NCI-H748 treated with DMSO at 0.1 percent for 48 hours (cell line): ENCODE measurements around the gene CENPC.
"Not testable (repeated sequence)": the region's sequence is repeated elsewhere in the genome, so short reads cannot be mapped to it uniquely, and the experiment has no call there.

Source experiments
- DNase-seq: peaks from one replicate; lab custom pipeline; 2025; lab: John Stamatoyannopoulos, UW

CENPC gene

DNA sequence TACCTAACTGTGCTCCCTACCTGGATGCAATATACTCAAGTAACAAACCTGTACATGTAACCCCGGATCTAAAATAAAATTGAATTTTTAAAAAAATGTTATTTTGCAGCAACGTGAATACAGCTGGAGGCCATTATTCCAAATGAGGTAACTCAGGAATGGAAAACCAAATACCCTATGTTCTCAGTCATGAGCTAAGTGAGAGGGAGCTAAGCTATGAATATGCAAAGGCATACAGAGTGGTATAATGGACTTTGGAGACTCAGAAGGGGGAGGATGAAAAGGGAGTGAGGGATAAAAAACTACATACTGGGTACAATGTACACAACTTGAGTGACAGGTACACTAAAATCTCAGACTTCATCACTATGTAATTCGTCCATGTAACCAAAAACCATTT is 78.6 kb downstream of the CENPC start:
- DNase-seq = no peak

- no peak for DNase-seq
Observed at GRCh38 chr4:67465763-67466052, 79.6 kb downstream of the CENPC start.

DNA sequence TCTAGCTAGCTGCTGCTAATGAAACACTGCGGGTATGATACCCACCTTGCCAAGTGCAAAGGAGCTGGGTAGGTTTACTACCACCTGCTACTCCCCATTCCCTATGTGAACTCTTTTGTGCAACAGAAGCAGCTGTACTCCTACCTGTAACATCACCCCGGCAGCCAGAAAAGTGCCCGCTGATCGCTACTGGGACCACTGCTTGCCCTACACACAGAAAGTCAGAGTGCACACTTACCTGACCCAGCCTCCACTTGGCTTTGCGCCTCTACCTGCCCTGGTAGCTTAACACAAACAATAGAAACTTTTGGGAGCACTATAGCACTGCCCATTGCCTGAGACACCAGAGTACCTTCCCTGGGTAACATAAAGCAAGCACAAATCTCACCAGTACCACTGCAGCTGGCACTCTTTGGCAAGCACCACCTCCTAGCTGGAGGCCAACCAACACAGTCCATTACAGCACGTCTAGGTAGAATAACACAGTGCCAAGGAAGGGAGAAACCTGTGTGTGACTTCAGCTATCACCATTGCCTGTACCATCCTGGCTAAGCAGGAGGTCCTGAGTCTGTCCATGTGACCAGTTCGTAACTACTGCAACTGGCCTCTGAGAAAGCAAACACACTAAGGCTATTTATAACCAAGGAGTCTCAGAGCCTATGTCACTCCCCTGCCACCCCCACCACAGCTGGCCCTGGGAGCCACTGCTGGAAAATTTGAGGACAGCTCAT is 80.1 kb downstream of the CENPC start:
- DNase-seq = no peak

DNA sequence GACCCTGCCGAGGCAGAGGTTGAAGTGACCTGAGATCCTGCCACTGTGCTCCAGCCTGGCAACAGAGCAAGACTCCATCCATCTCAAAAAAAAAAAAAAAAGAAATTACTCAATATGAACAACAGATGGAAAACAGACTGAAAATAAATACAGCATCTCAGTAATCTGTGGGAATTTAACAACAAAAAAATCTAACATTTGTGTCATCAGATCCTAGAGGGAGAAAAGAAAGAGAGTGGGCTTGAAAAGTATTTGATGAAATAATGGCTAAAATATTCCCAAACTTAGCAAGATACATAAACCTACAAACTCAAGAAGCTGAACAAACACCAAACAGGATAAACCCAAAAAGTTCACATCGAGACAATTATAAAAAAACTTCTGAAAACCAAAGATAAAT is 84.7 kb downstream of the CENPC start:
- DNase-seq = no peak

GRCh38 chr4:67459164-67459563 is 86.1 kb downstream of the CENPC start:
- DNase-seq = no peak

- no peak for DNase-seq
Observed at GRCh38 chr4:67456577-67457196, 88.6 kb downstream of the CENPC start.

DNA sequence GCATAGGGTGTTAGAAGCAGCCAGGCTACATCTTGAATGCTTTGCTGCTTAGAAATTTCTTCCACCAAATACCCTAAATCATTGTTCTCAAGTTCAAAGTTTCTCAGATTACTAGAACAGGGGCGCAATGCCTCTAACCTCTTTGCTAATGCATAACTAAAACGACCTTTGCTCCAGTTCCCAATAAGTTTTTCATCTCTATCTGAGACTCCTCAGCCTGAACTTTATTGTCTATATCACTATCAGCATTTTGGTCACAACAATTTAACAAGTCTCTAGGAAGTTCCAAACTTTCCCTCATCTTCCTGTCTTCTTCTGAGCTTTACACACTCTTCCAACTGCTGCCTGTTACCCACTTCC is 92.5 kb downstream of the CENPC start:
- DNase-seq = not testable (repeated sequence)

DNA sequence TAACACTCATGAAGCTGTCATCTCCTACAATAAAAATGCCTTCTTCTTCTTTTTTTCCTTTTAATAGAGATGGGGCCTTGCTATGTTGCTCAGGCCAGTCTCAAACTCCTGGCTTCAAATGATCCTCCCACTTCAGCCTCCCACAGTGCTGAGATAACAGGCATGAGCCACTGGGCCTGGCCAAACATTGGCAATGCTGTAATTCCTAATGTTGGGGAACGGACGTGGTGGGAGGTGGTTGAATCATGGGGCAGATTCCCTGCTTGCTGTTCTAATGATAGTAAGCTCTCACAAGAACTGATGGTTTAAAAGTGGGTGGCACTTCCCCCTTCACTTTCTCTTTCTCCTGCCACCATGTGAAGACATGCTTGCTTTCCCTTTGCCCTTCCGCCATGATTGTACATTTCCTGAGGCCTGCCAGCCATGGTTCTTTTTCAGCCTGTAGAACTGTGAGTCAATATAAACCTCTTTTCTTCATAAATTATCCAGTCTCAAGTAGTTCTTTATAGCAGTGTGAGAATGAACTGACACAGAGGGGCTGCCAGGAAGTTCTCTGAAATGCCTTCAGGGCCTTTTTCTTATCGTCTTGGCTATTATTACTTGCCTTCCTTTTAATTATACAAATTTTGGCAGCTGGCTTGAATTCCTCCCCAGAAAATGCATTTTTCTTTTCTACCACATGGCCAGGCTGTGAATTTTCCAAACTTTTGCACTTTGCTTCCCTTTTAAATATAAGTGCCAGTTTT is 93.0 kb downstream of the CENPC start:
- DNase-seq = no peak

GRCh38 chr4:67451464-67451863 is 93.8 kb downstream of the CENPC start:
- no peak for DNase-seq

DNA sequence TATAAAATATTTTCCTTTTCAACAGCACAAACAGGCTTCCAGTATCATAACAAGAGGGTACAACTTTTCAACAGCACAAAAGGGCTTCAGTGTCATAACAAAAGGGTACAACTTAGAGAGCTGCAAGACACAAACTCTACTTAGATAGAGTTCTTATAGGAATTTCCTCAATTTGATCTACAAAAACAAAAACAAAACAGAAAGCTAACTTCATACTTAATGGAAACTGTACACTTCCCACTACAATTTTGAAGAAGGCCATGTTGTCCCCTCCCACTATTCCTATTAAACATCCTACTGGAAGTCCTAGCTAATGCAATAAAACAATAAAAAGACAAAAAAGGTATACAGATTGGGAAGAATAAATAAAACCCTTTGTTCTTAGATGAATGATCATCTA is 96.7 kb downstream of the CENPC start:
- DNase-seq = no peak

- no peak for DNase-seq
Observed at GRCh38 chr4:67447873-67448272, 97.4 kb downstream of the CENPC start.

- no peak for DNase-seq
Observed at GRCh38 chr4:67446811-67447210, 98.5 kb downstream of the CENPC start.

GRCh38 chr4:67445881-67446280 is 99.4 kb downstream of the CENPC start:
- not testable (repeated sequence) for DNase-seq

GRCh38 chr4:67438975-67439374 is 106.3 kb downstream of the CENPC start:
- no peak for DNase-seq

GRCh38 chr4:67437974-67438713 is 107.2 kb downstream of the CENPC start:
- no peak for DNase-seq

- DNase-seq = no peak
Observed at GRCh38 chr4:67436742-67437141, 108.6 kb downstream of the CENPC start.

DNA sequence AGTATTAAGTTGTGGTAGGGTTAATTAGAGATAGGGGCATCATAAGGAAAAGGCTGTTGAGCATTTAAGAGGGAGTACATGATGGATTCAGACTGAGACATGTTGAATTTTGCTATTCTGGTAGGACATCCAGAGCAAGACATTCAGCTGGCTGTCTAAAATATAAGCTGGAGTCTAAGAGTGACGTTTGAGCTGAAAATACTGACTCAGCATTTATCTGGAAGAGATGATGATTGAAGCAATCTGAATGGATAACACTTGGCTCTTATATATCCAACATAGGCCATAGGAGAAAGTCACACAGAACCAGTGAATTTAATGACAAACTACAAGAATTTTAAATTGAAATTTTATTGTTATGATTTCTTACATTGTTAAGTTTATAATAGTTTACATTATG is 114.3 kb downstream of the CENPC start:
- no peak for DNase-seq

GRCh38 chr4:67428819-67429218 is 116.5 kb downstream of the CENPC start:
- DNase-seq = no peak
